HG03575 (cell line): ENCODE data around the gene CAMK4.

Experiments
- ATAC-seq: cut with Tn5 transposase; IDR thresholded peaks from one replicate; pipeline ENCODE4 v1.9.1; 2021; ENCODE audit not compliant: unreplicated experiment, insufficient number of reproducible peaks, low FRiP score; ENCODE audit errors: extremely low read depth

The CAMK4 gene

DNA sequence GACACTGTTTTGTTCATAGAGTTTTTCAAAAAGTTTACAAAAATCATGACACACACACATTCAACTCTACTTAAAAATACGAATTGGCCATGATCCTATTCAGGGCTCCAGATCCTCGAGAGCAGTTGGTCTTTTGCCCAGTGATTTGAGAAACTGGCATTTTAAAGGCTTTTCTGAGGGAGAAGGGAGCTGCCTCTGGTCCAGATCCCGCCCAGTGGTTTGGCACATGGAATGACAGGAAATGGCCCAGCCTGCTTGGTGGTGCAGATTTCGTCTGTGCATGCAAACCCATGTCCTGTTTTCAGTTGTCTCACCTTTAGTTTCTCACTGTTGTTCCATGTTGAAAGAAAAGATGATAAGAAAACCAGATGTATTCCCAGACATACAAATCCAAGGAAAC lies 3.6 kb downstream of the CAMK4 start:
- ATAC-seq: no peak

GRCh38 chr5:111228520-111229220 lies 4.5 kb downstream of the CAMK4 start:
- ATAC-seq: no peak

DNA sequence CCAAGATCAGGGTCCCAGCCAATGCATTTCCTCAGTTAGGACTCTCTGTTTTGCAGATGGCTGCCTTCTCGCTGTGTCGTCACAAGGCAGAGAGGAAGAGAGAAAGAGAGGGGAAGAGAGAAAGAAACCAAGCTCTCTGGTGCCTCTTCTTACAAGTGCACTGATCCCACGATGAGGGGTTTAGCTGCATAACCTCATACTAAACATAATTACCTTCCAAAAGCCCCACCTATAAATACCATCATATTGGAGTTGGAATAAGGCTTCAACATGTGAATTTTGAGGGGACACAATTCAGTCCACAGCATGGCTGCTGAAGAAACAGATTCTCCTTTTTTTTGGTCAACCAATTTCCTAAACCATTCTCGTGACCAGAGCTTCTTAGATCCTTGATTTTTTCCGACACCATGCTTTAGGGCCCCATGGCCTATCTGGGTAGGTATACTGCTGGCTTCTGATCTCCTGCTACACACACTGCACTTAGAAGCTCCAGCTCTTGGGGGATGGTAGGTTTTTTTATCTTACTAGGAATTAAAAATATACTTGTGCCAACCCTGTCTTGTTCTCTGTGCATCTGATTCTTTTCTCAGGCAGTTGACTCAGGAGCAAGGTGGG lies 5.1 kb downstream of the CAMK4 start:
- ATAC-seq: no peak

GRCh38 chr5:111229871-111230810 lies 6.0 kb downstream of the CAMK4 start:
- peak; percentile 43 for ATAC-seq

- ATAC-seq: no peak
Measured at GRCh38 chr5:111231119-111231518, 6.9 kb downstream of the CAMK4 start.

GRCh38 chr5:111232311-111233051 lies 8.3 kb downstream of the CAMK4 start:
- ATAC-seq: no peak

DNA sequence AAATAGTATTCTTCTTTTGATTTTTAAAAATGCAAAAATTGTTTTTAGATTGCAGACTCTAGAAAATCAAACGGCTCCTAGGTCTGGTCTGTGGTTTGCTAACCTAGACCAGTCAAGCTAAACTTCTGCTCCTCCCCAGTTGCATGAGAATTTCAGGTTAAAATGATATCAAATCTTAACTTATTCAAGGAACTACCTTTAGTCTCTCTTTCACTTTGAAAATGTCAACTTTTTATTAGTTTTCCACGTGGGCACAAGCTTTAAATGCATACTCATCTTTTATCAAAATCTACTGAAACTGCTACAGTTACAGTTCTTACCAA lies 8.8 kb downstream of the CAMK4 start:
- ATAC-seq: no peak

GRCh38 chr5:111234125-111234524 lies 9.9 kb downstream of the CAMK4 start:
- ATAC-seq: no peak

DNA sequence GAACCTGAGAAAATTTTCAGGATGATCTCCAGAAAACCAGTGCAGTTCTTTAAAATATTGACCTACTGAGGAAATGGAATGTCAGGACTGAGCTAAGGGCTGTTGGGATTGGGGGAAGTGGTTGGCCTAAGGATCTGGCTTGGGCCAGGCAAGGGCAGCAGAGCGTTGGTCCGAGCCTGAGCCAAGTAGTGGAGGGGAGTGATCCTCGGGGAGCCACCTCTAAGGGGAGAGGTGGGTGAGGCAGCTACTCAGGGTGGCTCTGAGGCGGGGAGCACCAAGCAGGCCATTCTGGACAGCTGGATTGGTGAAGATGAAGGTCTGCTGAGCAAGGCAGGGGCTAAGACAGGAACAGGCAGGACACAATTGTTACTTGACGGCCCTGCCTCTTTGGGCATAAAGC lies 11.5 kb downstream of the CAMK4 start:
- ATAC-seq: no peak

- ATAC-seq: no peak
Measured at GRCh38 chr5:111236348-111236747, 12.2 kb downstream of the CAMK4 start.

DNA sequence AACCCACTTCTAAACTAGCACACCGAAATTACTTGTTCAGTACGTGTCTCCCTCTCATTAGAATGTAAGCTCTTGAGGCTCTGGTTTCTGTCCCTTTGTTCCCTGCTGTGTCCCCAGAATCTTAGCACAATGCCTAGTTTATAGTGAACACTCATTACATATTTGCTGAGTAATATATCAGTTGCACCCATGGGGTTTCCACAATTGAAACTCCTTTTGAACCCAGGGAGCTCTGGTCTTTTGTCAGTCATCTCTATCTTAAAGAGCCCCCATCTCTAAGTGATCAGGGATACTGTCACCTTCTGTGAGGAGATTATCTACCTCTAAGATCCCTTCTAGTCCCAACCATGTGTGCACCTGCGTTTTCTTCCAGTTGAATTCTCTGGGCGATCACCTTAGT lies 12.8 kb downstream of the CAMK4 start:
- ATAC-seq: no peak

- ATAC-seq: no peak
Measured at GRCh38 chr5:111237470-111237869, 13.3 kb downstream of the CAMK4 start.

DNA sequence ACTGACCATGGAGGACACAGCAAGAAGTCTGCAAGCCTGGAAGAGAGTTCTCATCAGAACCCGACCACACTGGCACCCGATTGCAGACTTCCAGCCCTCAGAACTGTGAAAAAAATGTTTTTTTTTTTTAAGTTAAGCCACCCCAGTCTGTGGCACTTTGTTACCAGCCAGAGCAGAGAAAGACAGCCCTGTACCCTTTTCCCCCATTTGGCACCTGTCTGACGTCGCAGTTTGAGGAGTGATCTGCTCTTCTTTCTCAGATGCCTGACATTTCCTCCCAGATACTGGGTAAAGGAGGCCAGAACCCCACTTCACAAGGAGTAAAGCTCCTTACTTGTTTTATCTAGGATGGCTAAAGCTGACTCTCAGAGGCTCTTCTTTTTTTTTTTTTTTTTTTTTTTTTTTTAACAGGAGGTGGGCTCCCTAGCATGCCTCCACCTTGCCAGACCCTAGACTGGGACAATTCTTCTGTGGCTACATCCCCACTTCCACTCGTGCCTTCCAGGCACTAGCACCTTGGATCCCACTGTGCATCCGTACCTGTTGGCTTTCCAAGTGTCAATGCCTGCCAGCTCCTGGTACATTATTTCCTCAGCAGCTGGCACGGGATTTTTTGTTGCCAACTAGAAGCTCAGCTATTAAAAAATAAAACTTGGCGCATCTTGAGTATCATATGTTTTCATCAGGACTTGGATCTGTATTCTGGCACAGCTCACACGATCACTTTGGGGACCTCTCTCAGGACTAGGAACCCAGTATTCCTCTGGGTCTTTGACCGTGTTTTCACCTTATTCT lies 14.4 kb downstream of the CAMK4 start:
- no peak for ATAC-seq

GRCh38 chr5:111241696-111242095 lies 17.5 kb downstream of the CAMK4 start:
- ATAC-seq: no peak

DNA sequence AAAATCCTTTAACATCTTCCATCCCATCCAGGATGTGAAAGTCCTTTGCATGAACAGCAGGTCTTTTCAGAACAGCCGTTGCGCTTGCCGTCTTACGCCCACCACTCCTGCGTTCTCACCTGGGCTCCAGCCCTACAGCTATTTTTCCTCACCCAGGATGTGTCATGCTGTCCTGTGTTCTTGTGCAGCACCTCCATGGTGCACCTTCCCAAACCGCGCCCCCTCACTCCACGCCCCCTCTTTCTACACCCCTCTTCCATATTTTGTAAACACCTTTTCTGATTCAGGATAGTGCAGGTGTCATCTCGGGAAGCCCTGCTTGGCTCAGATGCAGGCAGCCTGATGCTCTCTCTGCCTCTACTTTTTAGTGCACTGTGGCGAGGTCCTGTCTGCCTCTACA lies 18.4 kb downstream of the CAMK4 start:
- no peak for ATAC-seq

GRCh38 chr5:111243318-111243717 lies 19.1 kb downstream of the CAMK4 start:
- ATAC-seq: no peak

- no peak for ATAC-seq
Measured at GRCh38 chr5:111245654-111246053, 21.5 kb downstream of the CAMK4 start.

DNA sequence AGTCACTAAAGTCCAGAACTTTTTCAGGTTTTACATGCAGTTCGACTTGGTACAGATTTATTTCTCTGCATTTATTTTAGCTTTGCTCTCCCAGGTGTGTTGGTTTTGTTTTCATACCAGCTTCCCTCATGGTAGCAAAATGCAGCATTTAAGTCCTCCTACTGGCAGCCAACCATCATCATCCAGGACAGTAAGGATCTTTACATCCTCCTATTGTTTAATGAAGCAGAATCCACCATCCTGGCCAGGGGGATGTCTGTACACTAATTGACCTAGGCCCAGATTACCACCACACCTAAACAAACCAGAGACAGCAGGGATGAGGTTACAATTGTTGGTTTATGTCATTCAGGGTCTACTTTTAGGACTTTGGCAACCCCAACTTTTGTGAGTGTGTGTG lies 22.3 kb downstream of the CAMK4 start:
- no peak for ATAC-seq

GRCh38 chr5:111248571-111248970 lies 24.4 kb downstream of the CAMK4 start:
- ATAC-seq: no peak
